HepG2 (cell line): ENCODE data around the gene PRR19. TPM values are rescaled to one million over a fixed set of nuclear protein-coding genes. Genes with fewer than 3 reads are reported as not detected.

ENCODE experiments used
- FLYWCH1 ChIP-seq: sonication (generic); formaldehyde crosslinking; IDR thresholded peaks from 2 replicates; pipeline ENCODE4 v1.8.1; 2023; ENCODE audit warnings: mild to moderate bottlenecking, missing genetic modification reagents
- FOXA3 ChIP-seq: IDR thresholded peaks from 2 replicates; pipeline ENCODE4 v1.6.1; 2016; ENCODE audit warnings: missing genetic modification reagents, missing compliant biosample characterization
- HIVEP1 ChIP-seq: sonication (generic); formaldehyde crosslinking; IDR thresholded peaks from 2 replicates; pipeline ENCODE4 v1.4.0; 2020; ENCODE audit warnings: mild to moderate bottlenecking, missing genetic modification reagents
- KAT2B ChIP-seq: fragments of 150-350 bp; IDR thresholded peaks from 2 replicates; pipeline ENCODE4 v1.6.1; 2014; ENCODE audit warnings: low read depth, low read length, borderline replicate concordance
- MEF2D ChIP-seq: sonication (generic); formaldehyde crosslinking; IDR thresholded peaks from 2 replicates; pipeline ENCODE4 v1.5.1; 2020; ENCODE audit warnings: mild to moderate bottlenecking, missing genetic modification reagents
- NPAS2 ChIP-seq: sonication (generic); formaldehyde crosslinking; IDR thresholded peaks from 2 replicates; pipeline ENCODE4 v1.8.0; 2022; ENCODE audit warnings: mild to moderate bottlenecking, missing genetic modification reagents, borderline replicate concordance
- ZFAT ChIP-seq: sonication (generic); formaldehyde crosslinking; conservative IDR thresholded peaks from 2 replicates; pipeline ENCODE4 v1.8.1; 2023; ENCODE audit warnings: missing genetic modification reagents, inconsistent platforms
- ZNF30 ChIP-seq: sonication (generic); formaldehyde crosslinking; IDR thresholded peaks from 2 replicates; pipeline ENCODE4 v1.5.0; 2020; ENCODE audit warnings: mild to moderate bottlenecking, missing genetic modification reagents
- ZNF616 ChIP-seq: sonication (generic); formaldehyde crosslinking; IDR thresholded peaks from 2 replicates; pipeline ENCODE4 v1.5.0; 2020; ENCODE audit warnings: low read depth, mild to moderate bottlenecking, missing genetic modification reagents
- ZNF776 ChIP-seq: sonication (generic); formaldehyde crosslinking; IDR thresholded peaks from 2 replicates; pipeline ENCODE4 v1.4.0; 2020; ENCODE audit warnings: mild to moderate bottlenecking, missing genetic modification reagents
- ZNF780A ChIP-seq: sonication (generic); formaldehyde crosslinking; IDR thresholded peaks from 2 replicates; pipeline ENCODE4 v1.8.0; 2022; ENCODE audit warnings: mild to moderate bottlenecking, missing genetic modification reagents, moderate library complexity
- polyA plus RNA-seq, 8 experiments: library from polyadenylated mRNA; depleted of rRNA in 3 of 8; stranded (reverse) in 7 of 8; unstranded in 1 of 8; fragments of >200 nt; fragmentation: Illumina TruSeq in 4 of 8; extraction: Trizol in 4 of 8; gene quantifications; 2 replicates each; pipeline versions ENCODE4 v1.2.1 to v1.2.3, GENCODE V29; 2011 to 2016; ENCODE audit warnings: low read depth in 4 of 8, missing spikeins in 1 of 8, mixed read lengths in 1 of 8; ENCODE audit not compliant: insufficient read depth in 1 of 8
- total RNA-seq, 5 experiments: library from RNA; depleted of rRNA; stranded (reverse); fragments of >200 nt; fragmentation: Illumina TruSeq; extraction: Trizol; gene quantifications; 2 replicates each; pipeline ENCODE4 v1.2.3, GENCODE V29; 2016; ENCODE audit warnings: low read depth in 1 of 5
- TF ChIP-seq, protein P1 (sequence below): sonication (generic); formaldehyde crosslinking; IDR thresholded peaks from 2 replicates; pipeline ENCODE4 v1.8.1; 2023; ENCODE audit warnings: mild to moderate bottlenecking, moderate library complexity, missing genetic modification reagents
- TF ChIP-seq, protein P2 (sequence below): sonication (generic); formaldehyde crosslinking; IDR thresholded peaks from 2 replicates; pipeline ENCODE4 v1.4.0; 2020; ENCODE audit warnings: missing genetic modification reagents, borderline replicate concordance
- TF ChIP-seq, protein P3 (sequence below): sonication (generic); formaldehyde crosslinking; IDR thresholded peaks from 2 replicates; pipeline ENCODE4 v1.4.0; 2020; ENCODE audit warnings: missing genetic modification reagents, borderline replicate concordance
- TF ChIP-seq, protein P4 (sequence below): sonication (generic); formaldehyde crosslinking; conservative IDR thresholded peaks from 2 replicates; pipeline ENCODE4 v1.4.0; 2020; ENCODE audit warnings: missing genetic modification reagents

The PRR19 gene
- total and polyA plus RNA-seq, 2 of the 13 experiments (the other 11 are each of a cell fraction or from before 2014, with no cell fraction given): 0.21 to 0.33 TPM

DNA sequence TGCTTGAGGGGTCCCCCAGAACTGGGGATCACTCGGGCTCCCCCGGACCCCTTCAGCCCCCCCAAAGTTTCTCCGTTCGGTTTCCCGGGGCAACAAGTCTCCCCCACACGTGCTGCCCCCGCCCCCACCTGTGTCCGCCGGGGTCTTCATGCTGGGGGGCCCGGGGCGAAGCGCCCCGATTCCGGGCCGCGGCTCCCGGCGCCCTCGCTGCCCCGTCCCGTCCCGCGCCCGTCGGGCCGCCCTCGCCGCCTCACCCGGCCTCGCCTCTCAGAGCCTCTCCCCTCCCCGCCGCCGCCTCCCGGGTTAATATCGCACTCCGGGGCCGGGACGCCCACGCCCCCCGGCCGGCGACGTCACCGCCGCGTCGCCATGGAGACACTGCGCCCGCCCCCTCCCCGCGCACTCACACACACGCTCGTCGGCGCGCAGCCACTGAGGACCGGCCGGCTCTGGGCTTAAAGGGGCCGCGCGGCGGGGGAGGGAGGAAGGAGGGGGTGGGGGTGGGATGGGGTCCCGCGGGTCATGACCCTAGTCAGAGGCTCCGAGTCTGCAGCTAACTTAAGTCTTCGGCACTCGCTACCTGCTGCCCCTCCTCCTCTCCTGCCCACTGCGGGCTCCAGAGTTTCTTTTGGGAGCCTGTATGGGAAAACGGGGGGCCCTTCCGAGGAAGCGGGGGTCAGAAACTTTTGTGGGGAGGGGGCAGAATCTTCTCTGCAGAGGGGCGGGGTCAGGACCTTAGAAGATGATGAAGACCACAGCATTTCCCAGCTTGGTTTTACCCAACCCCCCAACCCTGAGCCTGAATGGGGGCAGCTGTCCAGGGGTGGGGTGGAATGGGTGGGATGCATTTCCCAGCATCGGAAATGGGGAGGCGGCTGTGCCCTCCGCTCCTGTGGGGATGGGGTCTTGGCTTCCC lies 46.8 kb upstream of the PRR19 start, which contains the start of gene ERF (continued):
- TF ChIP-seq ZNF776 (CRISPR knock-in tag): no peak
- TF ChIP-seq, protein P1, sequence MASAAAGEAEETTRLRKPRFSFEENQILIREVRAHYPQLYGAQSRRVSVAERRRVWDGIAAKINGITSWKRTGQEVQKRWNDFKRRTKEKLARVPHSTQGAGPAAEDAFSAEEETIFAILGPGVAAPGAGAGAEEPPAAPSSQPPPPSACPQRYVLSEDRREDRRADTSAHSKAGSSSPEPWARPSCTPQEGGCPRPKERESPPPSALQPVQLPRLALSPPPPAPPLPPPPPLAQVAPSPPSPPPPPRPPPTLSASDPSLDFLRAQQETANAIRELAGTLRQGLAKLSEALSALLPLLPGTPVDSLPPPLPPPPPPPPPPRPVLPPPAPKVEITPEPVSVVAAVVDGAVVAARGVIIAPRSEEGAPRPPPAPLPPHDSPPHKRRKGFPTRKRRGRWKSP (CRISPR knock-in tag): no peak
- TF ChIP-seq, protein P2, sequence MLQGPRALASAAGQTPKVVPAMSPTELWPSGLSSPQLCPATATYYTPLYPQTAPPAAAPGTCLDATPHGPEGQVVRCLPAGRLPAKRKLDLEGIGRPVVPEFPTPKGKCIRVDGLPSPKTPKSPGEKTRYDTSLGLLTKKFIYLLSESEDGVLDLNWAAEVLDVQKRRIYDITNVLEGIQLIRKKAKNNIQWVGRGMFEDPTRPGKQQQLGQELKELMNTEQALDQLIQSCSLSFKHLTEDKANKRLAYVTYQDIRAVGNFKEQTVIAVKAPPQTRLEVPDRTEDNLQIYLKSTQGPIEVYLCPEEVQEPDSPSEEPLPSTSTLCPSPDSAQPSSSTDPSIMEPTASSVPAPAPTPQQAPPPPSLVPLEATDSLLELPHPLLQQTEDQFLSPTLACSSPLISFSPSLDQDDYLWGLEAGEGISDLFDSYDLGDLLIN (CRISPR knock-in tag): no peak
- TF ChIP-seq FOXA3 (CRISPR knock-in tag): no peak
- no peak for TF ChIP-seq FLYWCH1 (CRISPR knock-in tag)
- TF ChIP-seq, protein P3, sequence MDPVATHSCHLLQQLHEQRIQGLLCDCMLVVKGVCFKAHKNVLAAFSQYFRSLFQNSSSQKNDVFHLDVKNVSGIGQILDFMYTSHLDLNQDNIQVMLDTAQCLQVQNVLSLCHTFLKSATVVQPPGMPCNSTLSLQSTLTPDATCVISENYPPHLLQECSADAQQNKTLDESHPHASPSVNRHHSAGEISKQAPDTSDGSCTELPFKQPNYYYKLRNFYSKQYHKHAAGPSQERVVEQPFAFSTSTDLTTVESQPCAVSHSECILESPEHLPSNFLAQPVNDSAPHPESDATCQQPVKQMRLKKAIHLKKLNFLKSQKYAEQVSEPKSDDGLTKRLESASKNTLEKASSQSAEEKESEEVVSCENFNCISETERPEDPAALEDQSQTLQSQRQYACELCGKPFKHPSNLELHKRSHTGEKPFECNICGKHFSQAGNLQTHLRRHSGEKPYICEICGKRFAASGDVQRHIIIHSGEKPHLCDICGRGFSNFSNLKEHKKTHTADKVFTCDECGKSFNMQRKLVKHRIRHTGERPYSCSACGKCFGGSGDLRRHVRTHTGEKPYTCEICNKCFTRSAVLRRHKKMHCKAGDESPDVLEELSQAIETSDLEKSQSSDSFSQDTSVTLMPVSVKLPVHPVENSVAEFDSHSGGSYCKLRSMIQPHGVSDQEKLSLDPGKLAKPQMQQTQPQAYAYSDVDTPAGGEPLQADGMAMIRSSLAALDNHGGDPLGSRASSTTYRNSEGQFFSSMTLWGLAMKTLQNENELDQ (CRISPR knock-in tag): no peak
- no peak for TF ChIP-seq ZFAT (CRISPR knock-in tag)
- TF ChIP-seq ZNF30 (CRISPR knock-in tag): no peak
- TF ChIP-seq, protein P4, sequence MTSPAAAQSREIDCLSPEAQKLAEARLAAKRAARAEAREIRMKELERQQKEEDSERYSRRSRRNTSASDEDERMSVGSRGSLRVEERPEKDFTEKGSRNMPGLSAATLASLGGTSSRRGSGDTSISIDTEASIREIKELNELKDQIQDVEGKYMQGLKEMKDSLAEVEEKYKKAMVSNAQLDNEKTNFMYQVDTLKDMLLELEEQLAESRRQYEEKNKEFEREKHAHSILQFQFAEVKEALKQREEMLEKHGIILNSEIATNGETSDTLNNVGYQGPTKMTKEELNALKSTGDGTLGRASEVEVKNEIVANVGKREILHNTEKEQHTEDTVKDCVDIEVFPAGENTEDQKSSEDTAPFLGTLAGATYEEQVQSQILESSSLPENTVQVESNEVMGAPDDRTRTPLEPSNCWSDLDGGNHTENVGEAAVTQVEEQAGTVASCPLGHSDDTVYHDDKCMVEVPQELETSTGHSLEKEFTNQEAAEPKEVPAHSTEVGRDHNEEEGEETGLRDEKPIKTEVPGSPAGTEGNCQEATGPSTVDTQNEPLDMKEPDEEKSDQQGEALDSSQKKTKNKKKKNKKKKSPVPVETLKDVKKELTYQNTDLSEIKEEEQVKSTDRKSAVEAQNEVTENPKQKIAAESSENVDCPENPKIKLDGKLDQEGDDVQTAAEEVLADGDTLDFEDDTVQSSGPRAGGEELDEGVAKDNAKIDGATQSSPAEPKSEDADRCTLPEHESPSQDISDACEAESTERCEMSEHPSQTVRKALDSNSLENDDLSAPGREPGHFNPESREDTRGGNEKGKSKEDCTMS (CRISPR knock-in tag): no peak
- no peak for TF ChIP-seq ZNF780A (CRISPR knock-in tag)
- no peak for TF ChIP-seq KAT2B
- no peak for TF ChIP-seq NPAS2 (CRISPR knock-in tag)
- TF ChIP-seq ZNF616 (CRISPR knock-in tag): no peak
- no peak for TF ChIP-seq MEF2D (CRISPR knock-in tag)
- TF ChIP-seq HIVEP1 (CRISPR knock-in tag): no peak
